ENCODE results near the gene ABCD1.
"Not testable (repeated sequence)": the region's sequence is repeated elsewhere in the genome, so short reads cannot be mapped to it uniquely, and the experiment has no call there.

The ABCD1 gene

DNA sequence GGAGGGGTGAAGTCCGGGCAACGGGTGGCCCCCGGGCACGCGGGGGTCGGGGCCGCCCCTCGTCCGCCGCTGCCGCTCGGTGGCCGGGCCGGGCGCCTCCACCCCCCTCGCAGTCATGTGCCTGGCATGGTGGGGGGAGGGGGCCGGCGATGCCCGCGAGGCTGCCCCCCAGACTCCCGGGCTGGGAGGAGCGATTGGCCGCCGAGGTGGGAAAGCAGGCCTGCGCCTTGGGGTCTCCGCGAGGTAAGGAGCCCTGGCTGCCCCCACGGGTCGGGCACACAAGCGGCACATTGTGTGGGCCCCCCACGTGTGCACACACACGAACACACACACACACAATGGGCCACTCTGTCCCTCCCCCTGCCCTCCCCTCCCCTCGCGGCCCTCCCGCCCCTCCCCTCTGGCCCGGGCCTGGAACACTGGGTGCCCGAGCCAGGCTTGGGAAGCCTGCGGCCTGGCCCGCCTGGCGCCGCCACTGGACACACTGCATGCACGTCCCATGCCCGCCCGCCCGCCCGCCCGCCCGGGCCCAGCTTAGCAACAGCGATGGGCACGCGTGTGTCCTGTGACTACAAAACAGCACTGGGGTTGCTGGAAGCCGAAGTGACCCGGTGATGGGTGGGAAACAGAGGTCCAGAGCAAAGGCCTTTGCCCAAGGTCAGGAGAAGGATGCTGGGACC, 35.6 kb upstream of the ABCD1 start:
- no peak for FAIRE-seq
- no peak for TF ChIP-seq POLR2AphosphoS5 (IDR thresholded peaks at IDR 0.05; ENCODE audit: low read depth, low read length)
- TF ChIP-seq TAF1 (IDR thresholded peaks at IDR 0.05; ENCODE audit: borderline replicate concordance, low read depth, low read length), result no peak
- no peak for TF ChIP-seq POLR2A (IDR thresholded peaks at IDR 0.05; ENCODE audit: low read depth, low read length)
- DNase-seq (ENCODE audit: insufficient read length), result no peak

- DNase-seq (ENCODE audit: insufficient read length) (no peak), FAIRE-seq (no peak)
- TF ChIP-seq POLR2A (IDR thresholded peaks at IDR 0.05; ENCODE audit: low read depth, low read length) (no peak), POLR2AphosphoS5 (IDR thresholded peaks at IDR 0.05; ENCODE audit: low read depth, low read length) (no peak), TAF1 (IDR thresholded peaks at IDR 0.05; ENCODE audit: borderline replicate concordance, low read depth, low read length) (no peak)
Measured at GRCh38 chrX:153689654-153690465, 34.8 kb upstream of the ABCD1 start.

GRCh38 chrX:153690466-153690865, 34.2 kb upstream of the ABCD1 start:
- no peak for FAIRE-seq
- DNase-seq (ENCODE audit: insufficient read length), result no peak
- TF ChIP-seq POLR2AphosphoS5 (IDR thresholded peaks at IDR 0.05; ENCODE audit: low read depth, low read length) (no peak), TAF1 (IDR thresholded peaks at IDR 0.05; ENCODE audit: borderline replicate concordance, low read depth, low read length) (no peak), POLR2A (IDR thresholded peaks at IDR 0.05; ENCODE audit: low read depth, low read length) (no peak)

DNA sequence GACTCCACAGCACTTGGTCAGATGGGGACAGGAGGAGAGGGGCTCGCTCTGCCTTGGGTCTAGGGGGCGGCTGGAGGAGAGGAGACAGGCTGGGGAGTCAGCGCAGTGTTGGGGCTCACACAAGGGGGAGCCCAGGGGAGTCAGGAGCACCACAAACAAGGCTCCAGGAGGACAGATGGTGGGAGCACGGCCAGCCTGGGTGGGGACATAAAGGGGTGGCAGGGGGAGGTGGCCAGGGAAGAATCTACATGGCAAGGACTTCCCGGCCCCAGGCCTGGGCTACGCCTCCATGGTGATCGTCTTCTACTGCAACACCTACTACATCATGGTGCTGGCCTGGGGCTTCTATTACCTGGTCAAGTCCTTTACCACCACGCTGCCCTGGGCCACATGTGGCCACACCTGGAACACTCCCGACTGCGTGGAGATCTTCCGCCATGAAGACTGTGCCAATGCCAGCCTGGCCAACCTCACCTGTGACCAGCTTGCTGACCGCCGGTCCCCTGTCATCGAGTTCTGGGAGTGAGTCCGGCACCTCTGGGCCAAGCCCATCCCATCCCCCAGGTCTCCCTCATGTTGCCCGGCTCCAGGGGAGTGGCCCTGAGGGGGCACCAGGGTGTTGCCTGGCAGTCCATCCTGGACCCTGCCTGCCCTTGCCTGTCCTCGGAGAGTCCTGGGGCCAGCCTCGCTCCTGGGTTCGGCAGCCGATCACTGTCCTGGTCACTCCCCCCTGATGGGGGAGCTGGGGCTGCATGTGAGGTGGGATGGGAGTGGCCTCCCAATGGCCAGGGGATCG, 33.4 kb upstream of the ABCD1 start:
- not testable (repeated sequence) for FAIRE-seq; DNase-seq (ENCODE audit: insufficient read length)

- TF ChIP-seq POLR2A (IDR thresholded peaks at IDR 0.05; ENCODE audit: low read depth, low read length), result no peak
- no peak for TF ChIP-seq TAF1 (IDR thresholded peaks at IDR 0.05; ENCODE audit: borderline replicate concordance, low read depth, low read length)
- no peak for TF ChIP-seq POLR2AphosphoS5 (IDR thresholded peaks at IDR 0.05; ENCODE audit: low read depth, low read length)
- DNase-seq (ENCODE audit: insufficient read length), result no peak
- no peak for FAIRE-seq
Measured at GRCh38 chrX:153692003-153692402, 32.7 kb upstream of the ABCD1 start.

- no peak for DNase-seq (ENCODE audit: insufficient read length)
- no peak for FAIRE-seq
- TF ChIP-seq POLR2AphosphoS5 (IDR thresholded peaks at IDR 0.05; ENCODE audit: low read depth, low read length), result no peak
Measured at GRCh38 chrX:153692611-153693156, 32.0 kb upstream of the ABCD1 start.

DNA sequence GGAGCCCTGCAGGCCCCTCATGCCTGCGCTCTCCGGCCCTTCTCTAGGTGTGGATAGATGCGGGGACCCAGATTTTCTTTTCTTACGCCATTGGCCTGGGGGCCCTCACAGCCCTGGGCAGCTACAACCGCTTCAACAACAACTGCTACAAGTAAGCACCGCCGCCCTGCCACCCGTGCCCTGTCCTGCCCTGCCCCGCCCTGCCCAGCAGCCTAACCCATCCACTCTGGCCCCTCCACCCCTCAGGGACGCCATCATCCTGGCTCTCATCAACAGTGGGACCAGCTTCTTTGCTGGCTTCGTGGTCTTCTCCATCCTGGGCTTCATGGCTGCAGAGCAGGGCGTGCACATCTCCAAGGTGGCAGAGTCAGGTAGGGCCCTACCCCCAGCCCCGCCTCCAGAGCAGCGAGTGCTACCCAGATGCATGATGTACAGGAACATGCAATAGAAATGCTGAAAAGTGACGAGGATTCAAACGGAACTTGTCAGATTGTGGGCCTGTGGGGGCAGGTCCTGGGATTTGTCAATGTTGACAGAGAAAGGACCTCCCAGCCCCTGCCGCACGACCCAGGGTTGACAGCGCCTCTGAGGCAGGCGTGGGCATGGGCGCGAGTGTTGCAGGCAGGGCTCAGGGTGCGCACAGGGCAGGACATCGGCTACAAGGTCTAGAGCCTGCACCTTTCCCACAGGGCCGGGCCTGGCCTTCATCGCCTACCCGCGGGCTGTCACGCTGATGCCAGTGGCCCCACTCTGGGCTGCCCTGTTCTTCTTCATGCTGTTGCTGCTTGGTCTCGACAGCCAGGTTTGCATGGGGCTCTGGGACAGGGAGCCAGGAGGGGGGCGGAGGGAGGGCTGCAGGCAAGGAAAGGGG, 31.2 kb upstream of the ABCD1 start:
- DNase-seq (ENCODE audit: insufficient read length) (no peak), FAIRE-seq (no peak)
- TF ChIP-seq POLR2A (IDR thresholded peaks at IDR 0.05; ENCODE audit: low read depth, low read length), result no peak
- no peak for TF ChIP-seq POLR2AphosphoS5 (IDR thresholded peaks at IDR 0.05; ENCODE audit: low read depth, low read length)

GRCh38 chrX:153694256-153694655, 30.4 kb upstream of the ABCD1 start:
- not testable (repeated sequence) for FAIRE-seq; DNase-seq (ENCODE audit: insufficient read length)

DNA sequence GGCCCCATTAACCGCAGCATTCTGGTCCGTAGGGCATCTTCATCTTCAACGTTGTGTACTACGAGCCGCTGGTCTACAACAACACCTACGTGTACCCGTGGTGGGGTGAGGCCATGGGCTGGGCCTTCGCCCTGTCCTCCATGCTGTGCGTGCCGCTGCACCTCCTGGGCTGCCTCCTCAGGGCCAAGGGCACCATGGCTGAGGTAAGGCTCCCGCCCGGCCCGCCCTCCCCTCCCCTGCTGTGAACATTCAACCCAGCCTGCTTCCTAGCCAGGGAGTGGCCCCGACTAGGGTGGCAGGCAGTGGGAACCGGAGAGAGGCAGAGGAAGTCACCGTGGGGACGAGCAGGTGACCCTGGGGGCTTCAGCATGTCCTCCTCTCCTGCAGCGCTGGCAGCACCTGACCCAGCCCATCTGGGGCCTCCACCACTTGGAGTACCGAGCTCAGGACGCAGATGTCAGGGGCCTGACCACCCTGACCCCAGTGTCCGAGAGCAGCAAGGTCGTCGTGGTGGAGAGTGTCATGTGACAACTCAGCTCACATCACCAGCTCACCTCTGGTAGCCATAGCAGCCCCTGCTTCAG, 29.9 kb upstream of the ABCD1 start:
- FAIRE-seq (no peak), DNase-seq (ENCODE audit: insufficient read length) (no peak)
- TF ChIP-seq POLR2AphosphoS5 (IDR thresholded peaks at IDR 0.05; ENCODE audit: low read depth, low read length) (no peak), TAF1 (IDR thresholded peaks at IDR 0.05; ENCODE audit: borderline replicate concordance, low read depth, low read length) (no peak), POLR2A (IDR thresholded peaks at IDR 0.05; ENCODE audit: low read depth, low read length) (no peak)

DNA sequence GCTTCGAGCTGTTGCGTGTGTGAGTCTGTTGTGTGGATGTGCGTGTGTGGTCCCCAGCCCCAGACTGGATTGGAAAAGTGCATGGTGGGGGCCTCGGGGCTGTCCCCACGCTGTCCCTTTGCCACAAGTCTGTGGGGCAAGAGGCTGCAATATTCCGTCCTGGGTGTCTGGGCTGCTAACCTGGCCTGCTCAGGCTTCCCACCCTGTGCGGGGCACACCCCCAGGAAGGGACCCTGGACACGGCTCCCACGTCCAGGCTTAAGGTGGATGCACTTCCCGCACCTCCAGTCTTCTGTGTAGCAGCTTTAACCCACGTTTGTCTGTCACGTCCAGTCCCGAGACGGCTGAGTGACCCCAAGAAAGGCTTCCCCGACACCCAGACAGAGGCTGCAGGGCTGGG, 28.6 kb upstream of the ABCD1 start:
- TF ChIP-seq TAF1 (IDR thresholded peaks at IDR 0.05; ENCODE audit: borderline replicate concordance, low read depth, low read length), result no peak
- no peak for TF ChIP-seq POLR2AphosphoS5 (IDR thresholded peaks at IDR 0.05; ENCODE audit: low read depth, low read length)
- TF ChIP-seq POLR2A (IDR thresholded peaks at IDR 0.05; ENCODE audit: low read depth, low read length), result no peak
- FAIRE-seq (no peak), DNase-seq (ENCODE audit: insufficient read length) (no peak)

DNA sequence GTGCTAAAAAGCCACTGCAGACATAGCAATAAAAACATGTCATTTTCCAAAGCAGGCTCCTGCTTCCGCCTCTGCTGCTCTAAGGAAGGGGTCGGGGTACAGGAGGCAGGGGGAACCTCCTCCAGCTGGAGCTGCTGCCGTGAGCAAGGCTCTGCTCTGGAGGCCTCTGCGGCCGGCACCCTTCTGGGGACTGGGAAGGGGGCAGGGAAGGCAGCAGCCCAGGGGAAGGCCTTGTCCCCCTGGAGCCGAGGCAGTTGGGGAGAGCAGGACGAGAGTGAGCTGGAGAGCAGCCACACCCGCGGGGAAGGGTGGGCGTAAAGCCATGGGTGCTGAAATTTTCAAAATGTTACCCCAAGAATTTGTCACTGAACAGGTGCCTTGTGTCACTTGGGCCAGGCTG, 28.1 kb upstream of the ABCD1 start:
- DNase-seq (ENCODE audit: insufficient read length); FAIRE-seq: not testable (repeated sequence)

GRCh38 chrX:153696986-153697722, 27.5 kb upstream of the ABCD1 start:
- not testable (repeated sequence) for FAIRE-seq; DNase-seq (ENCODE audit: insufficient read length)
